Gastroesophageal sphincter (tissue), 4 donors: Measurements from ENCODE around the gene GADD45B. TPM values are rescaled to one million over a fixed set of nuclear protein-coding genes. Genes with fewer than 3 reads are reported as not detected.
"Not testable (repeated sequence)": the region's sequence is repeated elsewhere in the genome, so short reads cannot be mapped to it uniquely, and the experiment has no call there.

ENCODE experiments used
- ATAC-seq: fragments of 150-250 bp; one replicate; pipeline ENCODE4 v1.9.1; 2016; ENCODE audit warnings: mild to moderate bottlenecking, moderate library complexity
- H3K27ac ChIP-seq, 4 donors: fragments of 200-600 bp; sonication (generic) in 3 of 4; 1 replicate in 3 of 4; 2 replicates in 1 of 4; pipeline ENCODE4 v1.5.1; 2016 to 2019
- H3K27me3 ChIP-seq: fragments of 200-600 bp; sonication (generic); one replicate; pipeline ENCODE4 v1.5.1; 2019
- H3K36me3 ChIP-seq, 2 donors: fragments of 200-600 bp; sonication (generic); one replicate each; pipeline ENCODE4 v1.5.1; 2019; ENCODE audit warnings: control low read depth in 1 of 2
- H3K4me1 ChIP-seq, 3 donors: fragments of 200-600 bp; sonication (generic); 1 replicate in 2 of 3; 2 replicates in 1 of 3; pipeline ENCODE4 v1.5.1; 2016 to 2019; ENCODE audit warnings: control low read depth in 2 of 3
- H3K4me3 ChIP-seq, 2 donors: fragments of 200-600 bp; sonication (generic); one replicate each; pipeline ENCODE4 v1.5.1; 2019; ENCODE audit warnings: mild to moderate bottlenecking in 1 of 2, moderate library complexity in 1 of 2
- H3K9me3 ChIP-seq, 3 donors: fragments of 200-600 bp; sonication (generic); one replicate each; pipeline ENCODE4 v1.5.1; 2017 to 2019; ENCODE audit warnings: control low read depth in 2 of 3
- CTCF ChIP-seq, 4 experiments: fragments of 200-600 bp in 2 of 4; fragments of 450-650 bp in 2 of 4; sonication (generic) in 1 of 4; IDR thresholded peaks; one replicate each; pipeline ENCODE4 v1.5.1; 2017 to 2019; ENCODE audit warnings: antibody characterized with exemption in 4 of 4, mild to moderate bottlenecking in 2 of 4, moderate library complexity in 2 of 4
- EP300 ChIP-seq: sonication (generic); formaldehyde crosslinking; IDR thresholded peaks from one replicate; pipeline ENCODE4 v1.6.1; 2017; ENCODE audit warnings: antibody characterized with exemption, mild to moderate bottlenecking
- POLR2A ChIP-seq, 2 donors: fragments of 450-650 bp; IDR thresholded peaks; one replicate each; pipeline ENCODE4 v1.6.1; 2017; ENCODE audit warnings: antibody characterized with exemption in 2 of 2, mild to moderate bottlenecking in 2 of 2, moderate library complexity in 1 of 2
- POLR2AphosphoS5 ChIP-seq: sonication (generic); formaldehyde crosslinking; IDR thresholded peaks from one replicate; pipeline ENCODE4 v1.6.1; 2017; ENCODE audit warnings: antibody characterized with exemption
- WGBS, 2 donors: methylation state at CpG; one replicate each; pipeline ENCODE4 v1.1.5; 2018; ENCODE audit warnings: low coverage in 1 of 2; 5-methylcytosine and 5-hydroxymethylcytosine counted together
- total RNA-seq, 4 donors: library from RNA; depleted of rRNA; stranded (reverse); fragments of >200 nt; gene quantifications; one replicate each; pipeline ENCODE4 v1.1.0, GENCODE V29; 2016

GADD45B gene
- total RNA-seq, 4 donors from 2014 or later, result 69.9 to 374 (median 88.7) TPM

DNA sequence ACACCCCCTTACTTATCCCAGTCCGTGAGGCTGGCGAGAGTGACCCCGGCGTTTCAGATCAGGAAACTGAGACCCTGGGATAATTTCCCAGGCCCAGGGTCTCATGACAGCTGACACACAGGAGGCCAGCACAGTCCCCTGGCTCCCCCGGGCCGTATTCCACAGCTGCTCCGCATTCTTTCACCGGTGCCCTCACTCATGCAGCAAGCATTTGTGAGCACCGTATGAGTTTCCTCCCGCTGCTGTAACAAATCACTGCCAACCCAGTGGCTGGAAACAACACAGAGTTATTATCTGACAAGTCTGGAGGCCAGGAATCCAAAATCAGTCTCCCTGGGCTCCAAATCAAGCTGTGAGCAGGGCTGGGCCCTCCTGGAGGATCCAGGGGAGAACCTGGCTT is 21.3 kb downstream of the GADD45B start:
- peaks cover 0 to 27% (median 18%) of the 10 kb centered on the region in 3 donors for H3K4me1 ChIP-seq
- TF ChIP-seq EP300 (no peak), POLR2A (IDR thresholded peaks at IDR 0.05) (no peak)
- H3K4me3 ChIP-seq, result no peak overlapping the region
- ATAC-seq, result no peak
- no peaks in the 10 kb centered on the region for H3K9me3 ChIP-seq
- H3K36me3 ChIP-seq, result no peaks in the 10 kb centered on the region
- peak overlapping the region in 1 of 4 donors; percentile 97 for H3K27ac ChIP-seq
- WGBS, 2 donors, result 96 to 100% methylated on average over 5 to 6 of the region's 10 CpGs
- no peaks in the 10 kb centered on the region for H3K27me3 ChIP-seq

GRCh38 chr19:2500156-2500555 is 24.2 kb downstream of the GADD45B start:
- Histone ChIP-seq H3K27ac (no peak overlapping the region), H3K9me3 (no peaks in the 10 kb centered on the region), H3K4me3 (no peak overlapping the region), H3K4me1 (peaks cover 0 to 12% (median 11%) of the 10 kb centered on the region in 3 donors), H3K36me3 (no peaks in the 10 kb centered on the region), H3K27me3 (no peaks in the 10 kb centered on the region)
- 77 to 87% methylated on average over 7 to 10 of the region's 13 CpGs for WGBS, 2 donors
- TF ChIP-seq EP300 (no peak), POLR2A (IDR thresholded peaks at IDR 0.05) (no peak), POLR2AphosphoS5 (no peak), CTCF (IDR thresholded peaks at IDR 0.05) (no peak)
- ATAC-seq, result no peak

DNA sequence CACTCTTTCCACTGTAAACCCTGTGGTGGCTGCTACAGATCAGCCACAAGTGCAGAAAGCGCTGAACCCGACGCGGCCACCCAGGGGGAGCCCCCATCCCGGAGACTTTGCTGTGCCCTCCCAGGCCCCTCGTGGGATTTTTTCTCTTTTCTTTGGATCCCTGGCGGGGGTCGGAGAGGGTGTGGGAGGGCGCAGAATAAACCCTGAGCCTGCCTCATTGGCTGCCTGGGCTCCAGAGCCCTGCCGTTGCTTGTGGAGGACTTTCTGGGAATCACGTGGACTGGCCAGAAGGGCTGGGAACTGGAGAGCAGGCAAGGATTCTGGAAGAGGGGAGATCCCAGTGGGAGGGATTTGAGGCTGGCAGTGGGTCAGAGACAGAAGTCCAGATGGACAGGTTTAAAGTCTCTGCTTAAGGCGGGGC is 24.9 kb downstream of the GADD45B start:
- Histone ChIP-seq H3K4me3 (no peak overlapping the region), H3K27ac (no peak overlapping the region), H3K4me1 (peaks cover 0 to 5% (median 4%) of the 10 kb centered on the region in 3 donors), H3K36me3 (no peaks in the 10 kb centered on the region), H3K27me3 (no peaks in the 10 kb centered on the region), H3K9me3 (no peaks in the 10 kb centered on the region)
- peak; percentile 26 for ATAC-seq
- TF ChIP-seq POLR2AphosphoS5, result no peak
- no peak for TF ChIP-seq EP300
- no peak for TF ChIP-seq POLR2A (IDR thresholded peaks at IDR 0.05)
- no peak for TF ChIP-seq CTCF (IDR thresholded peaks at IDR 0.05)
- 40% methylated on average over 1 of the region's 12 CpGs; no CpG with 5 or more reads in 1 of the 2 donors for WGBS, 2 donors

GRCh38 chr19:2503521-2504109 is 27.7 kb downstream of the GADD45B start:
- Histone ChIP-seq H3K36me3 (no peaks in the 10 kb centered on the region), H3K9me3 (no peaks in the 10 kb centered on the region), H3K27ac (no peak overlapping the region), H3K4me1 (peaks cover 0 to 5% (median 0%) of the 10 kb centered on the region in 3 donors), H3K27me3 (no peaks in the 10 kb centered on the region), H3K4me3 (no peak overlapping the region)
- peak; percentile 31 for ATAC-seq
- TF ChIP-seq CTCF (IDR thresholded peaks at IDR 0.05) (no peak), EP300 (no peak), POLR2A (IDR thresholded peaks at IDR 0.05) (no peak), POLR2AphosphoS5 (no peak)
- 26 to 57% methylated on average over 4 of the region's 21 CpGs for WGBS, 2 donors

DNA sequence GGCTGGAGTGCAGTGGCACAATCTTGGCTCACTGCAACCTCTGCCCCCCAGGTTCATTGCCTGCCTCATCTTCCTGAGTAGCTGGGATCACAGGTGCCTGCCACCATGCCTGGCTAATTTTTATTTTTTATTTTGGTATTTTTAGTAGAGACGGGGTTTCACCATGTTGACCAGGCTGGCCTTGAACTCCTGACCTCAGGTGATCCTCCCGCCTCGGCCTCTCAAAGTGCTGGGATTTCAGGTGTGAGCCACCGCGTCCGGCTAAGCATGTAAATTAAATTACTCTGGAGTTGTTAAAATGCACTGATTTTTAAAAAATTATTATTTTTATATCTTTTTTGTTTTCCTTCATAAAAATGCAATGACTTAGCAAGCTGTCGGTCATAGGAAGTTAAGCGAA is 30.7 kb downstream of the GADD45B start:
- not testable (repeated sequence) for H3K27me3 ChIP-seq

DNA sequence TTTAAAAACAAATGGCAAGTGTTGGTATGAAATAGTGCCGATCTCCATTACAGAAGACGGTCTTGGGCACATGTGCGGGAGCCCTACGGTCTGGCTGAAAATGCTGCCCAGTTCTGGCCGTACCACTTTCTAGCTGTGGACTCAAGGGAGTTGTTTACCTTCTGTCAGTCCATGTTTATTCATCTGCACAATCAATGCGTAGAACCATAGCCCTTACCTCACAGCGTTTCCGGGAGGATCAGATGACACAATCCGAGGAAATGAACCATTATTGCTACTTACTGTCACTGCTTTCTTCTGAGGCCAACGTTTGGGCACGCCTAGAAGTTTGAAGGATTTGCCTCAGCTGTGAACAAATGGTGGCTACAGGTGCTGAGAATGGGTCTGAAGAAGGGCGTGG is 31.2 kb downstream of the GADD45B start:
- TF ChIP-seq POLR2AphosphoS5 (peak; percentile 66), POLR2A (IDR thresholded peaks at IDR 0.05) (no peak)
- Histone ChIP-seq H3K4me1 (peaks cover 0 to 5% (median 0%) of the 10 kb centered on the region in 3 donors), H3K9me3 (no peaks in the 10 kb centered on the region), H3K27ac (no peak overlapping the region), H3K36me3 (no peaks in the 10 kb centered on the region), H3K27me3 (no peaks in the 10 kb centered on the region), H3K4me3 (no peak overlapping the region)
- 11 to 24% methylated on average over 10 of the region's 12 CpGs for WGBS, 2 donors
- ATAC-seq, result peak; percentile 43

More for the DNA sequence above, 30.7 kb downstream of the GADD45B start:
- H3K4me3 ChIP-seq, H3K27ac ChIP-seq, H3K36me3 ChIP-seq, H3K4me1 ChIP-seq, ATAC-seq, H3K9me3 ChIP-seq: not testable (repeated sequence)
- 74 to 79% methylated on average over 8 of the region's 8 CpGs for WGBS, 2 donors
